Measurements from ENCODE around the gene SCAMP1.
"Not testable (repeated sequence)": the region's sequence is repeated elsewhere in the genome, so short reads cannot be mapped to it uniquely, and the experiment has no call there.

Gene SCAMP1

GRCh38 chr5:78420548-78420947, 60.1 kb downstream of the SCAMP1 start:
- DNase-seq (ENCODE audit: low read depth) = no peak

- DNase-seq (ENCODE audit: low read depth) = no peak
Observed at GRCh38 chr5:78424665-78425064, 64.2 kb downstream of the SCAMP1 start.

GRCh38 chr5:78429332-78429980, 69.0 kb downstream of the SCAMP1 start:
- no peak for DNase-seq (ENCODE audit: low read depth)

- no peak for DNase-seq (ENCODE audit: low read depth)
Observed at GRCh38 chr5:78430866-78431265, 70.4 kb downstream of the SCAMP1 start.

GRCh38 chr5:78433972-78434371, 73.6 kb downstream of the SCAMP1 start:
- no peak for DNase-seq (ENCODE audit: low read depth)

- no peak for DNase-seq (ENCODE audit: low read depth)
Observed at GRCh38 chr5:78447775-78448424, 87.5 kb downstream of the SCAMP1 start.

GRCh38 chr5:78449103-78449502, 88.7 kb downstream of the SCAMP1 start:
- DNase-seq (ENCODE audit: low read depth) = no peak

- not testable (repeated sequence) for DNase-seq (ENCODE audit: low read depth)
Observed at GRCh38 chr5:78457507-78457906, 97.1 kb downstream of the SCAMP1 start.

- DNase-seq (ENCODE audit: low read depth) = no peak
Observed at GRCh38 chr5:78458843-78459242, 98.4 kb downstream of the SCAMP1 start.

GRCh38 chr5:78467140-78467539, 106.7 kb downstream of the SCAMP1 start:
- no peak for DNase-seq (ENCODE audit: low read depth)

- DNase-seq (ENCODE audit: low read depth) = no peak
Observed at GRCh38 chr5:78467752-78468357, 107.4 kb downstream of the SCAMP1 start.

- no peak for DNase-seq (ENCODE audit: low read depth)
Observed at GRCh38 chr5:78471896-78472295, 111.5 kb downstream of the SCAMP1 start.

GRCh38 chr5:78472469-78473106, 112.2 kb downstream of the SCAMP1 start:
- no peak for DNase-seq (ENCODE audit: low read depth)

GRCh38 chr5:78473751-78474150, 113.3 kb downstream of the SCAMP1 start:
- DNase-seq (ENCODE audit: low read depth) = no peak

GRCh38 chr5:78475370-78475769, 115.0 kb downstream of the SCAMP1 start:
- DNase-seq (ENCODE audit: low read depth) = no peak

GRCh38 chr5:78476795-78477194, 116.4 kb downstream of the SCAMP1 start:
- DNase-seq (ENCODE audit: low read depth) = no peak

GRCh38 chr5:78482948-78483347, 122.5 kb downstream of the SCAMP1 start:
- no peak for DNase-seq (ENCODE audit: low read depth)

GRCh38 chr5:78483809-78484521, 123.5 kb downstream of the SCAMP1 start:
- DNase-seq (ENCODE audit: low read depth) = no peak

- DNase-seq (ENCODE audit: low read depth) = no peak
Observed at GRCh38 chr5:78486218-78486617, 125.8 kb downstream of the SCAMP1 start.

- DNase-seq (ENCODE audit: low read depth) = no peak
Observed at GRCh38 chr5:78487846-78488245, 127.4 kb downstream of the SCAMP1 start.

GRCh38 chr5:78490709-78491485, 130.5 kb downstream of the SCAMP1 start:
- no peak for DNase-seq (ENCODE audit: low read depth)

GRCh38 chr5:78492224-78492623, 131.8 kb downstream of the SCAMP1 start:
- no peak for DNase-seq (ENCODE audit: low read depth)

All from HS-5 (cell line).